Measurements from ENCODE around the gene H1-8.

DNA sequence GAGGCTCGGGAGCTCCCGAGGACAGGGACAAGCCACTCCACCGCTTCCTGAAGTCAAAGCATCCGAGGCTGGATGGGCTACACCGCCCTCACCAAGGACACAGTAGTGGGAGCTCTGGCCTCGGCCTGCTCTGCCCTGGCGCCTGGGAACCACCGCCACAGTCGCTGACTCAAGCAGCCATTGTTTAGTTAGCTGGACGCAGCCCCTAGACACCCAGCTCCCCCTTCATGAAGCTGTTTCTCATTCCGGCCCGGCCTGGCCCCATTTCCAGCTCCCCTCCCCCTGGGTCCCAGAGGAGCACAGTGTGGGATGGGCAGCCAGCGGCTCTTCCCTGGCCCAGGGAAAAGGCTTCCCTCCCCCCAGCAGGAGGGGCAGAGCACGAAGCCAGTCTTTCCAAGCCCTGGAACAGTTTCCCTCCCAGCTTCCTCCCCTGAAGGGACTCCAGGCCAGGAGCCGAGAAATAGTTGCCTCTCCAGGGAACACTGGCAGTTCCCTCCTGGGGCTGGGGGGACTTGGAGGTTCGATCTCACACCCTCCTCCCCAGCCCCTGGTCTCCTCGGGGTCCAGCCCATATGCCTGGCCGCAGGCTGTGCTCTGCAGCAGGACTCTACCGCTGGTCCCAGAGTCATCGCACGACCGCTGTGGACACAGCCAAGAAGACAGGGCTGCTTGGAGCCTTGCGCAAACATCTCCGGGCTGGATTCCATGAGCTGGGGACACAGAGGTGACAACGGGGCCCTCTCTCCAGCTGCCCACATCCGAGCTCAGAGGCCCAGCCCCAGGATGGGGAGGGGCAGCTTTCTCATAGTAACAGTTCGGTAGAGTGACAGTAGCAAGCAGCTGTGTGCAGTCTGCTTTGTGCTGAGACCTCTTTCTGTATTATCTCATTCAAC lies 53.5 kb downstream of the H1-8 start:
- TF ChIP-seq, protein P1, sequence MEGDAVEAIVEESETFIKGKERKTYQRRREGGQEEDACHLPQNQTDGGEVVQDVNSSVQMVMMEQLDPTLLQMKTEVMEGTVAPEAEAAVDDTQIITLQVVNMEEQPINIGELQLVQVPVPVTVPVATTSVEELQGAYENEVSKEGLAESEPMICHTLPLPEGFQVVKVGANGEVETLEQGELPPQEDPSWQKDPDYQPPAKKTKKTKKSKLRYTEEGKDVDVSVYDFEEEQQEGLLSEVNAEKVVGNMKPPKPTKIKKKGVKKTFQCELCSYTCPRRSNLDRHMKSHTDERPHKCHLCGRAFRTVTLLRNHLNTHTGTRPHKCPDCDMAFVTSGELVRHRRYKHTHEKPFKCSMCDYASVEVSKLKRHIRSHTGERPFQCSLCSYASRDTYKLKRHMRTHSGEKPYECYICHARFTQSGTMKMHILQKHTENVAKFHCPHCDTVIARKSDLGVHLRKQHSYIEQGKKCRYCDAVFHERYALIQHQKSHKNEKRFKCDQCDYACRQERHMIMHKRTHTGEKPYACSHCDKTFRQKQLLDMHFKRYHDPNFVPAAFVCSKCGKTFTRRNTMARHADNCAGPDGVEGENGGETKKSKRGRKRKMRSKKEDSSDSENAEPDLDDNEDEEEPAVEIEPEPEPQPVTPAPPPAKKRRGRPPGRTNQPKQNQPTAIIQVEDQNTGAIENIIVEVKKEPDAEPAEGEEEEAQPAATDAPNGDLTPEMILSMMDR (IDR thresholded peaks at IDR 0.05; ENCODE audit: insufficient read depth, low read length, poor library complexity, severe bottlenecking), result no peak
- no peak for TF ChIP-seq EZH2phosphoT487 (conservative IDR thresholded peaks at IDR 0.05; ENCODE audit: low read length)

All from SU-DHL-6 (cell line).